HK-2 (cell line): ENCODE data around the gene HHAT.
A peak's percentile ranks its signal among the peaks of the same experiment; 100 is the strongest.
"Not testable (repeated sequence)": the region's sequence is repeated elsewhere in the genome, so short reads cannot be mapped to it uniquely, and the experiment has no call there.

ENCODE experiments used
- DNase-seq: peaks from one replicate; pipeline ENCODE4 v3.0.0-alpha.2; 2018; ENCODE audit not compliant: unreplicated experiment

The HHAT gene

GRCh38 chr1:210397252-210397651 is 68.5 kb downstream of the HHAT start:
- DNase-seq, result no peak

GRCh38 chr1:210397681-210398080 is 69.0 kb downstream of the HHAT start:
- no peak for DNase-seq

GRCh38 chr1:210398466-210398865 is 69.8 kb downstream of the HHAT start:
- no peak for DNase-seq

- DNase-seq, result peak; percentile 63
Observed at GRCh38 chr1:210400043-210400840, 71.5 kb downstream of the HHAT start.

GRCh38 chr1:210402560-210402959 is 73.9 kb downstream of the HHAT start:
- DNase-seq, result no peak

- no peak for DNase-seq
Observed at GRCh38 chr1:210405316-210405715, 76.6 kb downstream of the HHAT start.

GRCh38 chr1:210406341-210406740 is 77.6 kb downstream of the HHAT start:
- not testable (repeated sequence) for DNase-seq

- DNase-seq, result peak; percentile 87
Observed at GRCh38 chr1:210407207-210407886, 78.6 kb downstream of the HHAT start.

- DNase-seq, result no peak
Observed at GRCh38 chr1:210407887-210408252, 79.2 kb downstream of the HHAT start.

GRCh38 chr1:210412240-210412639 is 83.5 kb downstream of the HHAT start:
- no peak for DNase-seq

GRCh38 chr1:210413951-210414350 is 85.2 kb downstream of the HHAT start:
- no peak for DNase-seq

GRCh38 chr1:210415846-210416448 is 87.2 kb downstream of the HHAT start:
- DNase-seq, result no peak

GRCh38 chr1:210416681-210417080 is 88.0 kb downstream of the HHAT start:
- no peak for DNase-seq

- DNase-seq, result no peak
Observed at GRCh38 chr1:210417881-210418280, 89.2 kb downstream of the HHAT start.

- no peak for DNase-seq
Observed at GRCh38 chr1:210418863-210419650, 90.4 kb downstream of the HHAT start.

- DNase-seq, result not testable (repeated sequence)
Observed at GRCh38 chr1:210426696-210427095, 98.0 kb downstream of the HHAT start.

GRCh38 chr1:210428696-210429095 is 100.0 kb downstream of the HHAT start:
- DNase-seq, result no peak

- DNase-seq, result no peak
Observed at GRCh38 chr1:210434223-210434622, 105.5 kb downstream of the HHAT start.

- no peak for DNase-seq
Observed at GRCh38 chr1:210437111-210437510, 108.4 kb downstream of the HHAT start.

- no peak for DNase-seq
Observed at GRCh38 chr1:210437781-210438180, 109.1 kb downstream of the HHAT start.

- DNase-seq, result peak; percentile 90
Observed at GRCh38 chr1:210438928-210439841, 110.5 kb downstream of the HHAT start.
